ENCODE measurements around the gene GK.
"Not testable (repeated sequence)": the region's sequence is repeated elsewhere in the genome, so short reads cannot be mapped to it uniquely, and the experiment has no call there.

GK gene

DNA sequence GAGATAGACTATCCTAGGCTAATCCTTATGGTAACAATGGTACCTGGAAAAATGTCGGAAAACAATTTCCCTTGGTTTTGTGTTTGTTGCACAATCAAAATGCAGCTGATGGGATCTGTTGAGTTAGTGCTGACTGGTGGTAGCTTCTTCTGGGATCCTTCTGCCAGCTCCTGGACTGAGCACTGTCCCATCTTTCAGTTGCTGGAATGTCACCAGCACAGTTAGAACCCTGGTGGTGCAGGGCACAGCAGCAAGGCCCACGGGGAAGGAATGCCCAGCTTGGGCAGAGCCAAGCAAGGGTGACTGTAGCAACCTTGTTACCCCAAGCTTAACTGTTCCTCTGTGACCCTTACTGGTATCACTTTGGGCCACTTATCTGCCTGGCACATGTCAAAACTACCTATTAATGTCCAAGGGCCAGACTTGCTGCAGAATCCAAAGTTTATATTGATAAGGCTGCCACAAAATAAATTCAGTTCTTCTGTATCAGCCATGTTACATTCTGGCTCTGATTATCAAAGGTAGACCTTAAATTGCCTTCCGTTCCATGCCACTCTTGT is 53.1 kb downstream of the GK start:
- TF ChIP-seq POLR2A (IDR thresholded peaks at IDR 0.05; ENCODE audit: low read depth, low read length): no peak
- DNase-seq (ENCODE audit: insufficient read length, low spot score) (no peak), FAIRE-seq (no peak)

DNA sequence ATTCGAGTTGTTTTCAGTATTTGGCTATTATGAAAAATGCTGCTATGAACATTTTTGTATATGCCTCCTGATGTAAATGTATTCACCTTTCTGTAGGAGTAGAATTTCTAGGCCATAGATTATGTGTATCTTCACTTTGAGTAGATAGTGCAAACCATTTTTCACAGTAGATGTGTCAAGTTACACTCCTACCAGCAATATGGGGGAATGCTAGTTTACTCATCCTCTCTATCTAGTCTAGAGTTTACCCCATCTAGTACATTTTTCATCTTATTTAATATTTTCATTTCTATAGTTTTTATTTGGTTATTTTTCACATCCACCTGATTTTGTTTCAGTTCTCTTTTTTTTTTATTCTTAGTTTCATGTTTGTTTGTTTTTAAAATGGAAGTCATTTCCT is 59.0 kb downstream of the GK start:
- TF ChIP-seq POLR2A (IDR thresholded peaks at IDR 0.05; ENCODE audit: low read depth, low read length): no peak
- DNase-seq (ENCODE audit: insufficient read length, low spot score): no peak
- FAIRE-seq: no peak

DNA sequence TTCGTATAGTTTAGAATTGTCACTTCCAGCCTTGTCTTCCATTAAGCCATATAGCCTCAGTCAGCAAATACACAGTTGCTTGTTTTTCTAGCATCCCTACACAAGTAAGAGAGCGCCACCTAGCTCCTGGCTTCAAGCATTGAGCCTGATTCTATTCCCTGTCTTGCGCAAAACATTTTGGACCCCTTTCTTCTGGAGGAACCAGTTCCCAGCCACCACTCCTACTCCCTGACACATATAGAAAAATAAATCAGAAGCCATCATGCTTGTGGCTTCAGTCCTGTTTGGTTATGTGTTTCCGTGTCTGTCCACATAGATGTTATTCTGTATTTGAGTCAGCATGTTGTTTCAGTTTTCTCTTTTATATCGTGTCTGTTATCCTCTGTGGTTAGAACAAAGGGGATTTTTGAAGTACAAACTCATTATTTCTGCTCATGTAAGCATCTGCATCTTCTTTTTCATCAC is 59.9 kb downstream of the GK start:
- FAIRE-seq (no peak), DNase-seq (ENCODE audit: insufficient read length, low spot score) (peak; percentile 1)

DNA sequence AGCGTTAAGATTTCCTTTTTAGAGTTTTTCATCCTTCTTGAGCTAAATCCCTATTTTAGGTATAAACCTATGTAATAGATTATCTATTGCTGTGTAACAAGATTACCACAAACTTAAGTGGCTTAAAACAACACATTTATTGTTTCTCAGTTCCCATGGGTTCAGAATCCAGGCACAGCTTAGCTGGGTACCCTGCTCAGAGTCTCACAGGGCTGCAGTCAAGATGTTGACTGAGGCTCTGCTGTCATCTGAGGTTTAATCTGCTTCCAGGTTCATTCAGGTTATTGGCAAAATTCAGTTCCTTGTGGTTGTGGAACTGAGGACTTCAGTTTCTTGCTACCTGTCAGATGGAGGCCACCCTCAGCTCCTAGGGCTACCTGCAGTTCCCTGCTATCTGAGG is 60.9 kb downstream of the GK start:
- FAIRE-seq: no peak
- no peak for TF ChIP-seq POLR2A (IDR thresholded peaks at IDR 0.05; ENCODE audit: low read depth, low read length)
- no peak for DNase-seq (ENCODE audit: insufficient read length, low spot score)

More for the DNA sequence above, 59.9 kb downstream of the GK start:
- no peak for TF ChIP-seq POLR2A (IDR thresholded peaks at IDR 0.05; ENCODE audit: low read depth, low read length)

DNA sequence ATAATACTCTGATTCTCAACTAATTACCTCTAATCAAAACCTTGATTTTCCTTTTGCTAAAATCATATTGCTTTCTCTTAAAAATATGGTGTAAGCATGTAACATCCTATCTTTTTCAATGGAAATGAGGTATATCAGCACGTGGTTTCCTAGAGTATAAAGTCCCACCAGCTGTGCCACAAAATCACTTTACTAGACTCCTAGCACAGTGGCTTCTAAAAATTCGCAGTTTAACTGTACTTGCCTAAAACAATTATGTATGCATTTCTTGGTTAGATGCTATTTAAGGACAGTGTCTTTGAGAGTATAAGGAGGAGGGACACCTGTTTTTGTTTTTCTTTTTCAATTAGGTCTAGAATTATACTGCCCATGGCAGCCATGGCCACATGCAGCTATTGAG is 62.8 kb downstream of the GK start:
- no peak for DNase-seq (ENCODE audit: insufficient read length, low spot score)
- FAIRE-seq: no peak
- TF ChIP-seq POLR2A (IDR thresholded peaks at IDR 0.05; ENCODE audit: low read depth, low read length): no peak

DNA sequence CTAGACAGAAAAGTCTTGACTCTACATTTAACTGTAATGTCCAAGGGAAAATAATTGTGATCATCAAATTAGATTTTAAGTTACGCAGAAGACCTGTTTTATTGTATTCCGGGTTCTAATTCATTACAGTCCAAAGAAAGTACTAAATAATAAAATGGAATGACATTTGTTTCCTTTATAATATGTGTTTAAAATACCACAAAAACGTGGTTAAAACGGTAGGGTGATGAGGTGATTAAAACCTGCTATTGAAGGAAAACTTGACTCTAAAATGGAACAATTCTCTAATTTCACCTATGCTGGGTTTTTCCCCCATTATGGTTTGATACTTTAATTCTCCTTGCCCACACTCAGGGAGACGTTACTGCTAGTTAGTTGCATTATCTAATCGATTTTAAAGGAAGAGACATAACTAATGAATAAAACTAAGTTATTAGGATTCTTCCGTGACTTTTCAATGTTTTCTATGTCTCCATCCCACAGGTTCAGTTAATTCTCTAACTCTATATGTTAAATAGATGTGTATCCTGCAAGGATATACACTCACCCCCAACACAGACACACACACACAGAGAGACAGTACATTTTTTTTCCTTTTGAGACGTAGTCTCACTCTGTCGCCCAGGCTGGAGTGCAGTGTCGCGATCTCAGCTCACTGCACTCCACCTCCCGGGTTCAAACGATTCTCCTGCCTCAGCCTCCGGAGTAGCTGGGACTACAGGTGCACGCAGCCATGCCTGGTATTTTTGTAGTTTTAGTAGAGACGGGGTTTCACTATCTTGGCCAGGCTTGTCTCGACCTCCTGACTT is 80.8 kb downstream of the GK start:
- no peak for TF ChIP-seq POLR2A (IDR thresholded peaks at IDR 0.05; ENCODE audit: low read depth, low read length)
- FAIRE-seq (no peak), DNase-seq (ENCODE audit: insufficient read length, low spot score) (no peak)

DNA sequence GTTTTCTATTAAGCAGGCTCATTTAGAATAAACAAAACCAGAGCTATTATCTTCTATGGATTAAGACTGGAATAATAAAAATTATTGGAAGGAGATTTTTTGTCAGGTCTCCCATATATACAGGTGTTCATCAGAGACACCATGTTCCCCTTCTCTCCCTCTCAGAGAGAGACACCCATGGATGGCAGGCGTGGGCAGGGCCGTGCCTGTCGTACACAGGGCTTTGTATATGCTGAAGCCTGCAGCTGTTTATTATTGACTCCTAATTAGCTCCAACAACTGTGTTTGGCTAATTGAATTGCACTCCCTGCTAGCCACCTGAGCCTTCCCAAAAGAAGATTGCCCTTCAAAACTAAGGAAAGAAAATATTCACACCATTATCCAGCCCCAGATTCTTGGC is 81.6 kb downstream of the GK start:
- DNase-seq (ENCODE audit: insufficient read length, low spot score): no peak
- FAIRE-seq: no peak

DNA sequence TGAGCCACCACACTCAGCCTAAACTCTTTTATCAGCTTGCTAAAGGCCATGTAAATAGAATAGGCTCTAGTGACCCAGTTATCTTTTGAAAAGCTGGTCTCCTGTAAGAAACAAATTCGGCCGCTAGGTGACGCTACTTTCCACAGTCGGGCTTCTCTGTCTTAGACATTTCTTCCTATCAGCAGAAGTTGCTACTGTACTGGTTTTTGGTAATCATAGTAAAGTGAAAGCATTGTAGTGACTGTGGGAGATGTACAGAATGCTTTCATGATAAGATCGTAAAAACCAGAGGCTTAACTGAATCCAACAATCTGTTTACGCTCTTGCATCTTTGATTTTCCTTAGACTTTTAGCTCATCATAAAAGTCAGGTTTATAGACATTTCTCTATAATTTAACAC is 82.6 kb downstream of the GK start:
- TF ChIP-seq POLR2A (IDR thresholded peaks at IDR 0.05; ENCODE audit: low read depth, low read length): no peak
- DNase-seq (ENCODE audit: insufficient read length, low spot score): peak; percentile 2

More for the DNA sequence above, 81.6 kb downstream of the GK start:
- no peak for TF ChIP-seq POLR2A (IDR thresholded peaks at IDR 0.05; ENCODE audit: low read depth, low read length)

DNA sequence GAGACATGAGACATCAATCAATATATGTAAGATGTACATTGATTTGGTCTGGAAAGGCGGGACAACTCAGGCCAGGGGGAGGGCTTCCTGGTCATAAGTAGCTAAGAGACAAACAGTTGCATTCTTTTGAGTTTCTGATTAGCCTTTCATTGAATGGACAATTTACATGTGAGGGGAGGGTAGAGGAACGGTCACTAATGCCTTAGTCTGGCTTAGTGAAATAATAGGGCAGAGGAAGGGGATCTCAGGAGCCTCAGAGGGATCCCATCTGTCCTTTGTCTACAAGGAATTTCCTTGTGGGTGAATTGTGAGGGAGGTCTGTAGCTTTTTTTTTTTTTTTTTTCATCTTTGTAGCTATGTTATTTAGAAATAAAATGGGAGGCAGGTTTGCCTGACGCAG is 88.3 kb downstream of the GK start:
- TF ChIP-seq POLR2A (IDR thresholded peaks at IDR 0.05; ENCODE audit: low read depth, low read length): no peak
- FAIRE-seq: no peak
- DNase-seq (ENCODE audit: insufficient read length, low spot score): no peak

More for the DNA sequence above, 82.6 kb downstream of the GK start:
- FAIRE-seq: no peak

DNA sequence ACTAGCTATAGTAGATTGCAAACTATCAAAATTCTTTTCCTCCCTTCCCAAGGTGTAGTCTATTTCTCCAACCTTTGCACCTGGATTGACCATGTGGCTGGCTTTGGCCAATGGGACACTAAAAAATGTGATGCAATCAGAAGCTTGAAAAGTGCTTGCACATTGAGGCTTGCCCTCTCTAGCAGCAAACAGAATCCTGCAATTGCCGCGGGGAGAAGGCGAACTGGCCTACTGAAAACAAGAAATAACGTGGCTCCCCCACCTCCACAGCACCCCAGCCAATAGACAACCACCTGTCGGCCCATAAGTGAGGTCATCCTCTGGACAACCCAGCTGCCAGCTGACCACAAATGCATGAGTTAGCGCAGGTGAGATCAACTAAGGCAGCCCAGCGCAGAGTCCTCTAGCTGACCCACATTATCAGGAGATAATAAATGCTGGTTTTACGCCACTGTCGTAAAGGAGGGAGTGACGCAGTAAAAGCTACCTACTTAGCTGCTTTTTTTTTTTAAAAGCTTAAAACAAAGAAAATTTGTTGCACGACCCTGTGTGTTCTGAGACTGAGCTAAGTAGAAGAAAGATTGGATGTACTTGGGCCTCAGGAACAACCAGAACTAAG is 95.2 kb downstream of the GK start:
- TF ChIP-seq POLR2A (IDR thresholded peaks at IDR 0.05; ENCODE audit: low read depth, low read length): no peak
- no peak for FAIRE-seq
- no peak for DNase-seq (ENCODE audit: insufficient read length, low spot score)

DNA sequence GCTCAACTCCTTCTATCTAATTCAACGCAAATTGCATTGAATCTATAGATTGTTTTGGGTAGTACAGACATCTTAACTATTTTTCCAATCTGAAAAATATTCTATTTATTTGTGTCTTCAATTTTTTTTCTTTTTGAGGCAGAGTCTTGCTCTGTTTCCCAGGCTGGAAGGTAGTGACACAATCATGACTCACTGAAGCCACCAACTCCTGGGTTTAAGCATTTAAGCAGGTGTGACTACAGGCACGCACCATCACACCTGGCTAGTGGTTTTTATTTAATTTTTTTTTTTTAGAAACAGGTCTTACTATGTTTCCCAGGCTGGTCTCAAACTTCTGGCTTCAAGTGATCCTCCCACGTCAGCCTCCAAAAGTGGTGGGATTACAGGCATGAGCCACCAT is 98.3 kb downstream of the GK start:
- FAIRE-seq (no peak), DNase-seq (ENCODE audit: insufficient read length, low spot score) (no peak)
- TF ChIP-seq POLR2A (IDR thresholded peaks at IDR 0.05; ENCODE audit: low read depth, low read length): no peak

DNA sequence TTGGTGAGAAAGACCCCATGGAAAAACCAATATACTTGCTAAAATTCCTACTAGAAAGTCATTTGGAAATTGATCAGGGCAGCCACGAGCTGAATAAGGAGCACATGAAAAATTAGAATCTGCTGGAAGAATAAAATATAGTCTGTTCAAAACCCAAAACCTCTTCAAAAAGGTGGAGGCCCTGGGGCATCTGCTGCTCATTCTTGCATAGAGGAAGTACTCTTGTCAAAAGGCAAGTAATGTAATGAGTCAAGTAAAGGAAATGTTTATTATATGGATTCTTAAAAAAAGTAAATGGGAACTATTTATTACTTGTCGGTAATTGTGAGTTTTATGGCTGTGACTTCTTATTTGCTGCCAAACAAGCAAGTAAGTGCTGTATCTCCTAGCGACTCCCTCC is 109.5 kb downstream of the GK start:
- DNase-seq (ENCODE audit: insufficient read length, low spot score) (no peak), FAIRE-seq (no peak)
- TF ChIP-seq POLR2A (IDR thresholded peaks at IDR 0.05; ENCODE audit: low read depth, low read length): no peak

DNA sequence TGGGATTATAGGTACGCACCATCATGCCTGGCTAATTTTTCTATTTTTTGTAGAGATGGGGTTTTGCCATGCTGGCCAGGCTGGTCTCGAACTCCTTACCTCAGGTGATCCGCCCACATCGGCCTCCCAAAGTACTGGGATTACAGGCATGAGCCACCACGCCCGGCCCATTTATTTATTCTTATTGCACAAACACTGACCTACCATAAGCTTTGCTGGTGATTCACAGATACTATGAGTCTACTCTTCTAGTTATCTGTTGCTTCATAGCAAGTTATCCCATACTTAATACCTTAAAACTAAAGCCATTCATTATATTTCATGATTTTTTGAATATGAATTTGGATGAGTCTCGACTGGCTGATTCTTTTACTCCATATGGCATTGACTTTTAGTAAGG is 120.5 kb downstream of the GK start:
- not testable (repeated sequence) for DNase-seq (ENCODE audit: insufficient read length, low spot score); FAIRE-seq

DNA sequence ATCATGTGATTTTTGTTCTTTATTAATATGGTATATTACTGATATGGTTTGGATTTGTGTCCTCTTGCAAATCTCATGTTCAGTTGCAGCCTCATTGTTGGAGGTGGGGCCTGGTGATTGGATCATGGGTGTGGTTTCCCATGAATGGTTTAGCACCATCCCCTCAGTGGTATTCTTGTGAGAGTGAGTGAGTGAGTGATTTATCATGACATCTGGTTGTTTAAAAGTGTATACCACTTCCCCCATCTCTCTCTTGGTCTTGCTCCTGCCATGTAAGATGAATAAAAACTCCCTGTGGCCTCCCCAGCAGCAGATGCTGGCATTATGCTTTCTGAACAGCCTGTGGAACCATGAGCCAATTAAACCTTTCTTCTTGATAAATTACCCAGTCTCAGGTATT is 124.4 kb downstream of the GK start:
- no peak for DNase-seq (ENCODE audit: insufficient read length, low spot score)
- no peak for TF ChIP-seq POLR2A (IDR thresholded peaks at IDR 0.05; ENCODE audit: low read depth, low read length)
- FAIRE-seq: no peak
